ENCODE data around the gene MYO1C.

MYO1C gene

DNA sequence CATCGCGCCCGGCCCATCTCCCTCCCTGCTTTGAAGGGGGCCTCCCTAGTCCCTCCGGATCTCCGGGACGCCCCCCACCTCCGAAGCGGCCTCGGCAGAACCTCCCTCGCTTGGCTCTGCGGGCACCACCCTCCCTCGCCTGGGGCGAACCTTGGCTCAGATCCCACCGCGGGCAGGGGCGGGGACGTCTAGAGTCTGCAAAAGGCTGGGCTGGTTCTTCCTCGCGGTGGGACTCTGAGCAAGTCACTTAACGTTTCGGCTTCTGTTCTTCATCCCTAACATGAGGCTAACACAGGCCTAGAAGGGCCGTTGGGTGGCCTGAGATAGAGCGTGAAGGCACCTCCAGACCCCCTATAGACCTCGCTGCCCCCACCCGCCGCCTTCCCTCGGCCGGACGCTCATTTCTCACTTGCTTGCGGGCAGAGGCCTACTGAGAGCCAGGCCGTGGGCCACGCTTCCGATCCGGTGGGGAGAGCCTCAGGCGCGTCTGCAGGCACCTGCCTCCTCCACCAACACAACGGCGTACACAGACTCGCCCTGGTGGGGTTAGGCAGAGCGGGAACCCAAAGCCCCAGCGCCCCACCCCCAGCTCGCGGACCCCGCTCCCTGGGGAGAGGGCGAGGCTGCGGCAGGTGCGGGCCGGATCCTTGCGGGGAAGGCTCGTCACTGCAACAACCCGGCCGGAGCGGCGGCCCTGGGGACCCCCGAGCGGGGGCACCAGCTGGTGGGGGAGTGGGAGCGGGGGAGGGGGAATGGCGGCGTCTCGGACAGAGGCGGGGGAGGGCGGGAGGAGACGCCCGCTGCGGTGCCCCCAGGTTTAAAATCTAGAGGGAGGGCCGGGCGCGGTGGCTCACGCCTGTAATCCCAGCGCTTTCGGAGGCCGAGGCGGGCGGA is 5.4 kb downstream of the MYO1C start:
- in situ Hi-C loops (cut with MboI; ENCODE audit: low sequenced_read_pairs) = no loop called here

GRCh38 chr17:1485423-1486376 is 6.8 kb downstream of the MYO1C start:
- in situ Hi-C loops (cut with MboI; ENCODE audit: low sequenced_read_pairs) = no loop called here

- in situ Hi-C loops (cut with MboI; ENCODE audit: low sequenced_read_pairs) = no loop called here
These were observed 7.6 kb downstream of the MYO1C start for GRCh38 chr17:1484676-1485422.

DNA sequence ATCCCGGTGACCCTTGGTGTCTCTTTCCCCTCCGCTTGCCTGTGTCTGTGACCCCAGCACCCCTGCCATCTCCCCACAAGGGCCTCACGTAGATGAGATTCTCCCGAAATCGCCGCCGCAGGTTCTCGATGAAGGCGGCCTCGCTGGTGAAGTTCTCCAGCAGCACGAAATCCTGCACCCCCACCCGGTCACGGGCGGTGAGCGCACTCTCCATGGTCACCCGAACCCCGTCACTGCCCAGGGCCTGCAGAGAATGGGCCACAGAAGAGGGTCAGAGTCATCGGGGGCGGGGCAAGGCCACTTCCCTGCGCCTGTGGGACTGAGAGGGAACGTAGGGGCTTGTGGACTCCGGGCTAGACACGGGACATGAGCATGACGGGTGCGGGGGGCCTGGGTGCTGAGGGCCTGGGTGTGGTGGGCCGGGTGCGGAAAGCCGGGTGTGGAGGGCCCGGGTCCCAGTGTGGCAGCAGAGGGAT is 8.4 kb downstream of the MYO1C start:
- in situ Hi-C loops (cut with MboI; ENCODE audit: low sequenced_read_pairs) = no loop called here

GRCh38 chr17:1482680-1483079 is 9.8 kb downstream of the MYO1C start:
- in situ Hi-C loops (cut with MboI; ENCODE audit: low sequenced_read_pairs) = no loop called here

DNA sequence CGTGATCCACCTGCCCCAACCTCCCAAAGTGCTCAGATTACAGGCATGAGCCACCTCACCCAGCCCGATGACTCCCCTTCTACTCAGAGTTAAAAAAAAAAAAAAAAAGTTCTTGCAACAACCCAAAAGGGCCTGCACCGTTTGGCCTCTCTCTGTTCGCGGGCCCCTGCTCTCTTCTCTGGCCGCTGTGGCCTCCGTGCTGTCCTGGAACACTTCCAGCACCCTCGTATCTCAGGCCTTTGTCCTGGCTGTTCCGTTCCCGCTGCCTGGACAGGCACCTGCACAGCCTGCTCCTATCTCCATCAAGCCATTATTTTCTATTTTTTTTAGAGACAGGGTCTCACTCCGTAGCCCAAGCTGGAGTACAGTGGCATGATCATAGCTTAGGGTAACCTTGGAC is 10.8 kb downstream of the MYO1C start:
- in situ Hi-C loops (cut with MboI; ENCODE audit: low sequenced_read_pairs) = no loop called here

- in situ Hi-C loops (cut with MboI; ENCODE audit: low sequenced_read_pairs) = no loop called here
These were observed 11.6 kb downstream of the MYO1C start for GRCh38 chr17:1480747-1481465.

DNA sequence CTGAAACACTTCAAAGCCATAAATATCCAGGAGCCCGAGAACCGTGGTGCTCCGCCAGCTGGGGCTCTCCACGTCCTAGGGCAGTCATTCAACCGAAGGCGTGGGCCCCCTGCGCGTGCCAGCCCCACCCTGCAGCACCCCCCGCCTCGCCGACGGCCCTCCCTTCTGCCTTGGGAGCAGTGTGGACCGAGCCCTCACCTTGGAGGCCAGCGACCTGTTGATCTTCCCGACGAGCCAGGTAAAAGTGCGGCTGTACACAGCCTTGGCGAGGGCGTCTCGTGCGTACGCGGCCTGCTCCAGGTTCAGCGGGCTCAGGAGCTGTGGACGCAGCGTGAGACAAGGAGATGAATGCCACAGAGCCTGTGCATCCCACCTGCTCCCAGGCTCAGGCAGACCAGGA is 14.1 kb downstream of the MYO1C start:
- in situ Hi-C loops (cut with MboI; ENCODE audit: low sequenced_read_pairs) = no loop called here

DNA sequence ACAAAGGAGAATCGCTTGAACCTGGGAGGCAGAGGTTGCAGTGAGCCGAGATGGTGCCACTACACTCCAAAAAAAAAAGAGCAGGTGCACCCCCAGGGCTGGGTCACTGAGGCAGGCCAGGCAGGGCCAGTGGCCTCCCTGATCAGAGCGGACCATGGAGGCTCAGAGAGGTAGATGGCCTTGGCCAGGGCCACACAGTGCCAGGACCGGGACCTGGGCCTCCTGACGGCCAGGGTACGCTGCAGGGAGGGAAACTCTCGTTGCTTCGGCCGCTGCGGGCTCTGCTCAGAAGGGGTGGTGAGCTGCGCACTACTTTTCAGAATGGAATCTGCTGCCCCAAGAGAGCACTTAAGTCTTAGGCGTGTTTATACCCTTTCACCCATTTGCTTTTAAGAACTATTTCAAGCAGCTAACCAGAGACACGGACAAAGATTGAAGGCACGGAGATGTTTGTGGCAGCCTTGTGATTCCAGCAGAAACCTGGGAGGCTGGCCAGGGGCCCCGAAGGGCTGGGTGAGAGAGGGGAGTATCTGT is 17.1 kb downstream of the MYO1C start:
- in situ Hi-C loops (cut with MboI; ENCODE audit: low sequenced_read_pairs) = no loop called here

GRCh38 chr17:1474402-1475189 is 17.9 kb downstream of the MYO1C start:
- in situ Hi-C loops (cut with MboI; ENCODE audit: low sequenced_read_pairs) = no loop called here

DNA sequence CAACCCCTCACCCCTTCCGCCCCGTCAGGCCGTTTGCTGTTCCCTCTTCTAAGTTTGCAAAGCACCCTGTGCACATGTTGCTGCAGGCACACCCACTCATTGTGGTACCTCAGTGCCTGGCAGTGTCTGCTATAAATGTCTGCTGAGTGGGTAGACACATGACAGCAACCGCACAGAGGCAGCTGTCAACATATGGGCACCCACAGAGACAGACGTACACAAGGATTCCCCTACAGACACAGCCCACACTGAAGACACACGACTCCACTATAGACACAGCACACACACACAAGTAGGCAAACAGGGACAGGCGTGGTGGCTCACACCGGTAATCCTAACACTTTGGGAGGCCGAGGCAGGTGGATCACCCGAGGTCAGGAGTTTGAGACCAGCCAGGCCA is 18.6 kb downstream of the MYO1C start:
- in situ Hi-C loops (cut with MboI; ENCODE audit: low sequenced_read_pairs) = no loop called here

DNA sequence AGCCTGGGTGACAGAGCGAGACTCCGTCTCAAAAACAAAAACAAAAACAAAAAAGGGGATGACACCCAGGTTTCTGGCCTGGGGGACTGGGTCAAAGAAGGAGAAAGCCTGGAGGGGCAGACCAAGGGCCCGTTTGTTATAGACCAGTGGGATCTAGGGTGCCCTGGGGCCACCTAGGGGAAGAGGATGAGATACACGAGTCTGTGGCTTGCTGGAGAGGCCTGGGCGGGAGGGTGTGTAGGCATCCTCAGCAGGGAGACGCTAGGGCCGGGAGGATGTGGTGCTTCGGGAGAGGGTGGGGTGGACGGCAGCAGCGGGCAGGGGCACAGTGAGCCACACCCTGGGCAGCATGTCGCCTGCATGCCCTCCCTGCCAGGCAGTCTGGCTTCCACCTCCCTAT is 19.3 kb downstream of the MYO1C start:
- in situ Hi-C loops (cut with MboI; ENCODE audit: low sequenced_read_pairs) = no loop called here

GRCh38 chr17:1471911-1472821 is 20.3 kb downstream of the MYO1C start:
- in situ Hi-C loops (cut with MboI; ENCODE audit: low sequenced_read_pairs) = no loop called here

GRCh38 chr17:1471490-1471889 is 21.0 kb downstream of the MYO1C start:
- in situ Hi-C loops (cut with MboI; ENCODE audit: low sequenced_read_pairs) = no loop called here

DNA sequence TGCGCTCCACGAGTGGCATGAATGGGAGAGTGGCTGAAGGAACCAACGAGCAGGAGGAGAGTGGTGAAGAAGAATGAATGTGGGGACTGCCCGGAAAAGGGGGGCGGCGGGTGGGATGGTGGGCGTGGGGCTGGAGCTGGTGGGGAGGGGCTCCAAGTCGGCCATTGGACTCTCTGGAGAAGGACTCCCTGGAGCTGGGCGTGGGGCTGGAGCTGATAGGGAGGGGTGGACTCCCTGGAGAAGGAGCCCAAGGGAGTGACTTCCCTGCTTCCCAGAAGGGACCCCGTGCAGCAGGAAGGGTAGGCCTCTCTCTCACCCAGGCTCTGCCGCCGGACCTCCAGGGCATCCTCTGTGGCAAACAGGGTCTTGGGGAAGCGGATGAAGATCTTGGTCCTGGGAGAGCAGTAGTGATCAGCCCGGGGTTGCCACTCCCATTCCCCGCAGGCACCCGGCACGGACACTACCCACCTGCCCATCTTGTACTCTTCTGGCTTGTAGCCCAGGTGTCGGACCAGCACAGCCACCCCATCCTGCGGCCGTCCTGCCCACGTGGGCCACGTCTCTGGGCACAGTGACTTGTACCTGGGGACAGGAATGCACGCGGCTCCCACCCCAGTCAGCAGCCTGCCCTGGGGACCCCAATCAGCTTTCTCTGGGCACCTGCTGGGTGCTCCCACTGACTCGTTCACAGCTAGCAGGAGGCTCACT is 21.6 kb downstream of the MYO1C start:
- in situ Hi-C loops (cut with MboI; ENCODE audit: low sequenced_read_pairs) = no loop called here

GRCh38 chr17:1470071-1470754 is 22.3 kb downstream of the MYO1C start:
- in situ Hi-C loops (cut with MboI; ENCODE audit: low sequenced_read_pairs) = no loop called here

DNA sequence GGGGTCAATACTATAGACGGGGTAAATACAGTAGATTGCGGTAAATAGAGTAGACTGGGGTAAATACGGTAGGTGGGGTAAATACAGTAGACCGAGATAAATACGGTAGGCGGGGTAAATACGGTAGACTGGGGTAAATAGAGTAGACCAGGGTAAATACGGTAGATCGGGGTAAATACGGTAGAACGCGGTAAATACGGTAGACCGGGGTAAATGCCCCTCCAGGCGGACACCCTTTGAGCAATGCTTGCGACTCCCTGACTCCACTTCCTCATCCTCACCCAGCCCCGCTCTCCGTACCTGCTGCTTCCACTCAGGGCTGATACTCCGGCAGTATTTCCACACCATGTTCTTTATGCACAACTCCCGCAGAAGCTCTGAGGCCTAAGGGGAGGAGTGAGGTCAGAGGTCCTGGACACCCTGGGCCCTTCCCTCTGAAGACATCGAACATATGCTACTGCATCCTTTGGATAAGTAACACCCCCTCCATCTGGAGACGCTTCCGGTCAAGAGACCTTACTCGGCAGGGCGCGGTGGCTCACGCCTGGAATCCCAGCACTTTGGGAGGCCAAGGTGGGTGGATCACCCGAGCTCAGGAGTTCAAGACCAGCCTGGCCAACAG is 23.1 kb downstream of the MYO1C start:
- in situ Hi-C loops (cut with MboI; ENCODE audit: low sequenced_read_pairs) = no loop called here

All from HL-60/S4 treated with phorbol 12-myristate 13-acetate at 8.2 ng/mL for 4 days and 3 days (cell line).